Kidney tubule cell (primary cell): Measurements from ENCODE around the gene C2.
"Not testable (repeated sequence)": the region's sequence is repeated elsewhere in the genome, so short reads cannot be mapped to it uniquely, and the experiment has no call there.

ENCODE experiments used
- DNase-seq: peaks from one replicate; pipeline ENCODE4 v3.0.0-alpha.2; 2018; ENCODE audit warnings: low spot score

C2 gene

DNA sequence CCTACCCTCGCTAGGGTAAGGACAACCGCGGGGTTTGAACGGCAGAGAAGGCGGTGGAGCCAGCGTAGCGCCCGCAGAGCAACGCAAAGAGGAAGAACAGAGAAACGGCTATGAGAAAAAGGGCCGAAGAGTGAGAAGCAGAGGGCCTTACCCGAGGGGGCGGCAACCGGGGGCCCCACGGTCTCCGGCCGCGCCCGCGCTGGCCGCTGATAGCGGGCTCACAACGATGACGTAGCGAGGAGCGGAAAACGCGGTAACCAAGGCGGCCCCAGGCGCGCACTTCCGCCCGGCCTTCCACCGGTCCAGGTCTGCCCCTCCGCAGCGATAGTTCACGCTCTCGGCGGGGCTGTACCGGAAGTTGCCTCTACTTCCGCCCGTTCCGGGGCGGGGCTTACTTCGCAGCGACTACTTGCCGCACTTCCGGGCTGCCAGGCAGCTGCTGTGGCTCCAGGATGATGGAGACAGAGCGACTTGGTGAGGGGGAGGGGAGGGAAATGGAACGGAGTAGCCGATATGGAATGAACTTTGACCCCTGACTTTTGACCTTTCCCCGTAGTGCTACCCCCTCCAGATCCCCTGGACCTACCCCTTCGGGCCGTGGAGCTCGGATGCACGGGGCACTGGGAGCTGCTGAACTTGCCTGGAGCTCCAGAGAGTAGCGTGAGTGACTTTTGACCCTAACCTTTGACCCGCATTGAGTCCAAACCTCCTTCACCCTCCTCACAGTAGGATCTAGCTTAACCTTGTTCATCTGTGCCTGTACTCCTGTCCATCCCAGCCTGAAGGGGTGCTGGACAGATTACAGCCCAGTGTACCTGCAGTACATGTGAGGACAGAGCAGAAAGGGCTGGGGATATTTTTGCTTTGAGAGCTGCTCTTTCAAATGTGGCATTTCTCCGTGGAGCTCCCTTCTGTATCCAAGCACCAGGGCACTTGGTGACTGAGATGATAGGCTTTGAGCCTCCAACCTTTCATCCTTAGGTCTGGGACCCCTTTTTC lies 31.5 kb downstream of the C2 start, which contains the start of the genes NELFE and SKIC2:
NELFE (minus strand) TSS at position 231 of the 999 bp plus-strand sequence. CDS start 525 bp downstream, outside the sequence.
SKIC2 (plus strand) TSS at position 435 of the 999 bp plus-strand sequence; CDS start at position 453, 18 bp downstream.
- peak; percentile 99 for DNase-seq

DNA sequence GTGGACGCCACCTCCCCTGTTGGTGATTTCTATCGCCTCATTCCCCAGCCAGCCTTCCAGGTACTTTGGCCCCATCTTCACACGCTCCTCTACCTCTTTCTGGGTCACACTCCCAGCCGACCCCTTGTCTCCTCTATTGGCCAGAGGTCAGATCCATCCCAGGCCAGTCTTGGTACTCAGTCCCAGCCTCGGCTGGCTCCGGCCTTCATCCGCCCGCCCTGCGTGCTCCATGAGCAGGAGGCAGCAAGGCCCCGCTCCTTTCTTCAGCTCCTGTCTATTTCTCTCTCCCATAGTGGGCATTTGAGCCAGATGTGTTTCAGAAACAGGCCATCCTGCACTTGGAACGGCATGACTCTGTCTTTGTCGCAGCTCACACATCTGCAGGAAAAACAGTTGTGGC lies 34.1 kb downstream of the C2 start:
- DNase-seq, result no peak

DNA sequence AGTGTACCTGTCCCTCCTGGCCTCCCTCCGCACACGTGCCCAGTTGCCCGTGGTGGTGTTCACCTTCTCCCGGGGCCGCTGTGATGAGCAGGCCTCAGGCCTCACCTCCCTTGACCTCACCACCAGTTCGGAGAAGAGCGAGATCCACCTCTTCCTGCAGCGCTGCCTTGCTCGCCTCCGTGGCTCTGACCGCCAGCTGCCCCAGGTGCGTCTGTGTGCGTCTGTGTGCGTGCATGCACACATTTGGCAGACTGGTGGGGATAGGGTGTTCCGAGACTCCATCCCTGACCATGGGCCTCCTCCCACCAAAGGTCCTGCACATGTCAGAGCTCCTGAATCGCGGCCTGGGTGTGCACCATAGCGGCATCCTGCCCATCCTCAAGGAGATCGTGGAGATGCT lies 36.4 kb downstream of the C2 start:
- no peak for DNase-seq

DNA sequence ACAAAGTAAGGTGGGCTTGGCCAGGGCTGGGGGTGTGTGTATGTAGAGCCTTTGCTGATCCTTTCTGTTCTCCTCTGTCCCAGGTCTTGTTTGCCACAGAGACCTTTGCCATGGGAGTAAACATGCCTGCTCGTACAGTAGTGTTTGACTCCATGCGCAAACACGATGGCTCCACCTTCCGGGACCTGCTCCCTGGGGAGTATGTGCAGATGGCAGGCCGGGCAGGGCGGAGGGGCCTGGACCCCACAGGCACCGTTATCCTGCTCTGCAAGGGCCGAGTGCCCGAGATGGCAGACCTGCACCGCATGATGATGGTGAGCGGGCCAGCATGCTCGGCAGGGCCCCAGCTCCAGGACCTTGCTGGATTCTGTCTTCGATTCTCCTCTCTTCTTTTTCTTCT lies 38.2 kb downstream of the C2 start:
- DNase-seq, result no peak

DNA sequence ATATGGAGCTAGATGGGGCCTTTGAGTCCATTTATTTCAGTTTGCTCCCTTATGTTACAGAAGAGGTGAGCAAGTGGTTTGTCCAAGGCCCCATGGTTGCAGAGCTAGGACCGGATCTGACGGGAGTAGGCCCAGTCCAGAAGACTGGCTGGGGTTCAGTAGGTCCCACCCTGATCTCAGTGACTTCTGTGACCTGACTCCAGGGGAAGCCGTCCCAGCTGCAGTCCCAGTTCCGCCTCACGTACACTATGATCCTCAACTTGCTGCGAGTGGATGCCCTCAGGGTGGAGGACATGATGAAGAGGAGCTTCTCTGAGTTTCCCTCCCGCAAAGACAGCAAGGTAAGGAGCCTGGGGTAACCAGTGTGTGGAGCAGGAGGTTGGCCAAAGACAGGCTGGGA lies 39.0 kb downstream of the C2 start:
- no peak for DNase-seq

DNA sequence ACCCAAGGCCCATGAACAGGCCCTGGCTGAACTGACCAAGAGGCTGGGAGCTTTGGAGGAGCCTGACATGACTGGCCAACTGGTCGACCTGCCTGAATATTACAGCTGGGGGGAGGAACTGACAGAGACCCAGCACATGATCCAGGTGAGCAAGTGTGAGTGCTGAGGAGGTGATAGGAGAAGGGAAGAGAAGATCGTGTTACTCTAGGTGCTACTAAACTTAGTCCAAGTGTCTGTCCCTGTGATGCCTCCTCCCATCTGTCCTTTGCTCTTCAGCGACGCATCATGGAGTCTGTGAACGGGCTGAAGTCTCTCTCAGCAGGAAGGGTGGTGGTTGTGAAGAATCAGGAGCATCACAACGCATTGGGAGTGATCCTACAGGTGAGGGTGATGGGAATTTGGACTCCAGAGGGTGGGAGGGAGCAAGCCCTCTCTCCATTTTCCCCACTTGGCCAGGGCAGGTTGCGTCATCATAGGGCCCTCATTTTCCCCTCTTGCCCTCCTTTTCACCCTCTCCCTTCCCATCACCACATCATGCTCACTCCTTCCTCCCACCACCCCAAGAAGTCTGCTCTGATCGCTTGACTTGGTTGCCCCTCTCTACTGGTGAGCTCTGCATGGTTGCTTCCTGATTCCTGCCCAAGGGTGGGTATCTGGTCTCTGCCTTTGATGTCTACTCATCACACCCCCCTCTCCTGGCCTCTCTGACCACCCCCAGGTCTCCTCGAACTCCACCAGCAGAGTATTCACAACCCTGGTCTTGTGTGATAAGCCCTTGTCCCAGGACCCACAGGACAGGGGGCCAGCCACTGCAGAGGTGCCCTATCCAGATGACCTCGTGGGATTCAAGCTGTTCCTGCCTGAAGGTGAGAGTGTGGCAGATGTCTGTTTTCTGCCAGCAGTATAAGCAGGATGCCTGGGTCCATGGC lies 39.7 kb downstream of the C2 start:
- no peak for DNase-seq

DNA sequence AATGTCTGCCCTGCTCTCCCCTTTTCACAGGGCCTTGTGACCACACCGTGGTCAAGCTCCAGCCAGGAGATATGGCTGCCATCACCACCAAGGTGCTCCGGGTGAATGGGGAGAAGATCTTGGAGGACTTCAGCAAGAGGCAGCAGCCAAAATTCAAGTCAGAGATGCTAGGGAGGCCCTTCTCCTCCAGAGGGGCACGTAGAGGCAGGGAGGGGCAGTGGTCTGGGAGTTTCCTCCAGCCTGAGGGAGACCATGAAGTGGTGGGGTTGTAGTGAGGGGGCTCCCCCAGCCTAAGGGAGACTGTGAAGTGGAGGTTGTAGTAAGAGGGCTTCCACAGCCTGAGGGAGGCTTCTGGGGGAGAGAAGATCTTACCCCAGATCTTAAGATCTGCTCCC lies 40.4 kb downstream of the C2 start:
- no peak for DNase-seq

DNA sequence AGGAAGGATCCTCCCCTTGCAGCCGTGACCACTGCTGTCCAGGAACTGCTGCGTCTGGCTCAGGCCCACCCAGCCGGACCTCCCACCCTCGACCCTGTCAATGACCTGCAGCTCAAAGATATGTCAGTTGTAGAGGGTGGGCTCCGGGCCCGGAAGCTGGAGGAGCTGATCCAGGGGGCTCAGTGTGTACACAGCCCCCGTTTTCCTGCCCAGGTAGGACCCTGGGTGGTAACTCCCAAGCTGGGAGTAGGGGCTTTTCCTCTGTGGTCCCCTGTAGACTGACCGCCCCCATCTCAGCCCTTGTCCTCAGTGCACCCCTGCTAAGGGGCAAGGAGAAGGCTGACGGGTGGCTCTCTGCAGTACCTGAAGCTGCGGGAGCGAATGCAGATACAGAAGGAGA lies 40.8 kb downstream of the C2 start:
- DNase-seq, result no peak

DNA sequence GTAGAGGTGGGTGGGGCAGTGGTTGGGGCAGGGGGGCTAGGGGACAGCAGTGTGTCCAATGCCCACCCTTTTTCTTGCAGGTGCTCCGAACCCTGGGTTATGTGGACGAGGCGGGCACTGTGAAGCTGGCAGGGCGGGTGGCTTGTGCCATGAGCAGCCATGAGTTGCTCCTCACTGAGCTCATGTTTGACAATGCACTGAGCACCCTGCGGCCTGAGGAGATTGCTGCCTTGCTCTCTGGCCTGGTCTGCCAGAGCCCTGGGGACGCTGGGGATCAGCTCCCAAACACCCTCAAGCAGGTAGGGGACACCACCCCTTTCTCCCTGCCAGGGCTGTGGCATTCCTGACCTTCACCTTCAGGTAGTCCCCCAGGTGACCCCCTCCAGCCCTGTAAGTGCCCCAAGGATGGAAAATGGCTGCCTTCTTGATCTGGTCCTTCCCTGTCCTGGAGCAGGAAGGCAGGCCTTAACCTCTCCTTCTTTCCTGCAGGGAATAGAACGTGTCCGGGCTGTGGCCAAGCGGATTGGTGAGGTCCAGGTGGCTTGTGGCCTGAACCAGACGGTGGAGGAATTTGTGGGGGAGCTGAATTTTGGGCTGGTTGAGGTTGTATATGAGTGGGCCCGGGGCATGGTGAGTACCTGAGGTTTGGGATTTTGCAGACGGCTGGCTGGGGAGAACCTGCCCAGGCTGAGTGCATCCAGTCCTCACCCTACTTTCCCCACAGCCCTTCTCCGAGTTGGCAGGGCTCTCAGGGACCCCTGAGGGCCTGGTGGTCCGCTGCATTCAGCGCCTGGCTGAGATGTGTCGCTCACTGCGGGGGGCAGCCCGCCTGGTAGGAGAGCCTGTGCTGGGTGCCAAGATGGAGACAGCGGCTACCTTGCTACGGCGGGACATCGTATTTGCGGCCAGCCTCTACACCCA lies 41.5 kb downstream of the C2 start:
- no peak for DNase-seq

DNA sequence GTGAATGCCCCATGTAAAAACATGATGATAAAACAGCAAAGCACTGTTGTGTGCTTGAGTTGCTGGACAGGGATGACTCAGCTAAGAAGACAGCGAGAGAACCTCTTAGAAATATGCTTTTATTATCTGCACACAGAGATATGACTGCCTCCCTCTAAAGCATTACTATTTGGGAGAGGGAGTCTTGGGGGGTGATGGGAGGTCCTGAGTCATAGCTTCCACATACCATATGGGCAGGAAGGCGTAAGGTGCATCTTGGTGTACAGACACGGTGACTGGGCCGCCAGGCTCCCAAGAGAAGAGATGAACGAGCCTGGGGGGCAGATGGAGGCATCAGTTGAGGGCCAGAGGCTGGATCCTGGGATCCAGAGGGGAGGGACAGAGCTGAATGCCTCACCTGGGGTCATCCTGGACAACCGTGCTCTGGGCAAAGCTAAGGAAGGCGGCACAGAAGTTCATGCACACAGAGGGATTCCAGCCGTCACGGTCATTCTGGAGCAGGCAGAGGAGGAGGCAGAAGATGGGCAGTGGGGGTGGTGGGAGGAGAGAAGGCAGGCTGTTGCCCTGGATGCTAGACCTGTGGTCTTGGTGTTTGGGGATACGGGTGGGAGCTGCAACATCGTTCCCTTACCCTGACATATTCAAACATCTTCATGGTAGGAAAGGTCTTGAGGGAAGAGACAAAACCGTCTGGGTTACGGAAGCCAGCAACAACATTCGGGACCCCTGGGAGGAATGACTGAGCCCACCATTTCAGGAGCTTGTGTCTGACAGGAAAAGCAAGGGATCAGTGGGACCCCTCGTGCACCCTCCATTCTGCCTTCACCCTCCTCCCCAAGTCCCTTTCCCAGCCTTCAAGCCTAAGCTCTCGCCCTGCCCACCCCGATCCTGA lies 42.4 kb downstream of the C2 start:
- peak; percentile 51 for DNase-seq

DNA sequence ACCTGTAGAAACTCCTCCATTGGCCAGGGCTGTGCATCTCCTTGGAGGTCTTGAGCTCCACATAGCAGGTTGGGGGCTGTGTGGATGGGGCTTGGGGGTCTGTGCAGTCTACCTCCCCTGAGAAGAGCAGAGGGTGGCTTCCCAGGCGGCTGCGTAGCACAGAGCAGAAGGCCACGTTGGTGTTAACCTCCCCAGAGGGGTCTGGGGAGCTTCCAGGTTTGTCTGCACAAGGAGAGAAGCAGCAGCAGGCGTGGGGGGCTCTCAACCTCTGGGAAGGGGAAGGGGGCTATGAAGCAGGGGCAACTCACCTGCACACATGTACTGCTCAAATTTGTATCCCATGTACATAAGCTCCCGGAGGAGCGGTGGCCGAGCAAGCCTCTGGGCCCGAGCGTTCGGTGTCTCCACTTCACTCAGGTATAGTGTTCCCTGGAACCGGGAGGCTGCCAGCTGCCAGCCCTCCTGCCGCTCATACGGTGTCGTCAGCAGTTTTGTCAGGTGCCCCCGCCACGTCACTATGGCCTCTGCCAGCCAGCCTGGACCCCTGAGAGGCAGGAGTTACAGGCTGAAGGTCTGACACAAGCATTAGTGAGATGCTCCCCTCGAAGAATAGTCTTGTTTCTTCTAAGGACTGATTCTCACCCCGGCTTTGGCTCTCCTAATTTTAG lies 43.2 kb downstream of the C2 start:
- DNase-seq, result peak; percentile 20

DNA sequence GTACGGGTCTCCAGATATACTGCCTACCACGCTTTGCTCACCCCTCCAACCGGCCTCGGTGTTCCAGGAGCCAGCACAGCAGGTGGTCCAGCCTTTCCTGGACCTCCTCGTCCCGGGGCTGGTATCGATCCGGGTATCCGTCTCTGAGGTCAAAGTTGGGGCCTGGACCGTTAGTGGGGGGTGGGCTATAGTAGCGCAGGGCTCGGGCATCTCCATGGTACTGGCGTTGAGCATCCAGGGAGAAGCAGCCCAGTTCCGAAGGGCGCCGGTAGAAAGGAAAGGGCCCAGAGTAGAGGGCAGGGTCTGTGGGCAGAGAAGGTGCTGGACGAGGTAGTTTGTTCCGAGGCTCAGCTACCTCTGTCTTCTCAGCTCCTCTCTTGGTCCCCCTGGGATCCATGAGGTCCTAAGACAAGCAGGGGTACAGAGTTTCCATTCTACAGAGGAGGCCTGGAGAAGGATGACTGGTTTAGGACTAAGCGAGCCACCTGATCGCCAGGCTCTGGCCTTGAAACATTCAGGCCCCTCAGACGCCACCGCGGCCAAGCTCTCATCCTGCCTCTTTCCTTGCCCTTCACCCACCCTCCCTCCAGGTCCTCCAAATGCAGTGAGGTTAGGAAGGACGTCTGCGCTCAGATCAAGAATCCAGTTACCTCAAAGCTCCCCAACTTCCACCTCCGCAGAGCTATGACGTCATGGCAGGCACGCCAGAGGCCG lies 43.9 kb downstream of the C2 start:
- DNase-seq, result no peak

DNA sequence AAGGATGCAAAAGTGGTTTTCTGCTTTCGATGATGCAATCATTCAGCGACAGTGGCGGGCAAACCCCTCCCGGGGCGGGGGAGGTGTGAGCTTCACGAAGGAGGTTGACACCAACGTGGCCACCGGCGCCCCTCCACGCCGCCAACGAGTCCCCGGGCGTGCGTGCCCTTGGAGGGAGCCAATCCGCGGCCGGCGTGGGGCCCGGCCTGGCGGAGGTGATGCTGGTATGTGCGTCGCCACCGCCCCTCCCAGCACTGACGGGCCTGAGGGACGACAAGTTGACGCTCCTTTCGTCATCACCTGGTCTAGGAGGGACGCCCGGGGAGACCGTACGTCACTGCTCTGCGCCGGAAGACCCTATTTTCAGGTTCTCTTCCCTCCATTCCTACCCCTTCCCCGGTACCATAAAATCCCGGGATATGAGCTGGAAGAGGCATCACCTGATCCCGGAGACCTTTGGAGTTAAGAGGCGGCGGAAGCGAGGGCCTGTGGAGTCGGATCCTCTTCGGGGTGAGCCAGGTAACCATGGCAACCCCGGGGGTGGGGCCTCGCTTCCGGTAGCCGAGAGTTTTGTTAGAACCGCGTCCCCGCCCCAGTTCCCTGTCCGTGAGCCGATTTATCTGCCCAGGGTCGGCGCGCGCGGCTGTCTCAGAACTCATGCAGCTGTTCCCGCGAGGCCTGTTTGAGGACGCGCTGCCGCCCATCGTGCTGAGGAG lies 44.6 kb downstream of the C2 start, which contains the start of gene DXO:
DXO (minus strand) TSS at position 146 of the 716 bp plus-strand sequence. CDS start 463 bp downstream, outside the sequence.
- DNase-seq, result peak; percentile 98

DNA sequence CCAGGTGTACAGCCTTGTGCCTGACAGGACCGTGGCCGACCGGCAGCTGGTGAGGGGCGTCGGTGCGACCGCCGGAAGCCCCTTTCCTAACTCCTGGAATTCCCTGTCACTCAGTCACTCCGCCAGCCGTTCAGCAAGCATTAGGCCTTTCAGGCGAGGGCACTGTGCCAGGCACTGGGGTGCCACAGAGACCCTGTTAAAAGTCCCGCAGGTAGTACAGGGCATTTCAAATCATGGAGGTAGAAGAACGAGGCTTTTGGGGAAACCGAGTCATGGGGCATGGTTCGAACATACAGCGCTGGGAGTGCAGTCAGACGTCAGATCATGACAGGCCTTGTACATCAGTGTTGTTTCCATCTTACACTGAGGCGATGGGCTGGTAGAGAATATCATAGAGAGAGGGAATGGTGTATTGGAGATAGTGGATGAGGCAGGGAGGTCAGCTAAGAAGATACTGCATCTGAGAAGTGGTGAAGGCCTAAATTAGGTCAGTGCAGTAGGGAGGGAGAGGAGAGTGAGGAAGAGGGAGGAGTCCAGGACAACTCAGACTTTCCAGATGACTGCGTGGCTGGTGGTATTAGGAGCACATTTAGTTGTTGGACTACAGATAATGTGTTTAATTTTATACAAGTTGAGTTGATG lies 45.3 kb downstream of the C2 start:
- DNase-seq, result peak; percentile 42

DNA sequence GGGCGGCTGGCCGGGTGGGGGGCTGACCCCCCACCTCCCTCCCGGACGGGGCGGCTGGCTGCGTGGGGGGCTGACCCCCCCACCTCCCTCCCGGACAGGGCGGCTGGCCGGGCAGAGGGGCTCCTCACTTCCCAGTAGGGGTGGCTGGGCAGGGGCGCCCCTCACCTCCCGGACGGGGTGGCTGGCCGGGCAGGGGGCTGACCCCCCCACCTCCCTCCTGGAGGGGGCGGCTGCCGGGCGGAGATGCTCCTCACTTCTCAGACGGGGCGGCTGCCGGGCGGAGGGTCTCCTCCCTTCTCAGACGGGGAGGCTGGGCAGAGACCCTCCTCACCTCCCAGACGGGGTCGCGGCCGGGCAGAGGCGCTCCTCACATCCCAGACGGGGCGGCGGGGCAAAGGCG lies 48.5 kb downstream of the C2 start:
- not testable (repeated sequence) for DNase-seq

DNA sequence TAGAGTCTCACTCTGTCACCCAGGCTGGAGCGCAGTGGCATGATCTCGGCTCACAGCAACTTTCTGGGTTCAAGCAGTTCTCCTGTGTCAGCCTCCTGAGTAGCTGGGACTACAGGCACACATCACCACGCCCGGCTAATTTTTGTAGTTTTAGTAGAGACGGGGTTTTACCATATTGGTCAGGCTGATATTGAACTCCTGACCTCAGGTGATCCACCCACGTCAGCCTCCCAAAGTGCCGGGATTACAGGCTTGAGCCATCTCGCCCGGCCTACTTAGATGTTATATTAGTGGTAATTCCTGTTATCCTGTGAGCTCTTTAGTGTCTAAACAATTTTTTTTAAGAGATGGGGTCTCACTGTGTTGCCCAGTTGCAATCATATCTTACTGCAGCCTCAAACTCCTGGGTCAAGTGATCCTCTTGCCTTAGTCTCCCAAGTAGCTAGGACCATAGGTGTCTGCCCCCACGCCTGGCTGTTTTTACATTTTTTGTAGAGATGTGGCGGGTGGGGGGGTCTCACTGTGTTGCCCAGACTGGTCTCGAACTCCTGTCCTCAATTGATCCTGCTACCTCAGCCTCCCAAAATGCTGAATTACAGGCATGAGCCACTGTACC lies 50.4 kb downstream of the C2 start:
- no peak for DNase-seq

DNA sequence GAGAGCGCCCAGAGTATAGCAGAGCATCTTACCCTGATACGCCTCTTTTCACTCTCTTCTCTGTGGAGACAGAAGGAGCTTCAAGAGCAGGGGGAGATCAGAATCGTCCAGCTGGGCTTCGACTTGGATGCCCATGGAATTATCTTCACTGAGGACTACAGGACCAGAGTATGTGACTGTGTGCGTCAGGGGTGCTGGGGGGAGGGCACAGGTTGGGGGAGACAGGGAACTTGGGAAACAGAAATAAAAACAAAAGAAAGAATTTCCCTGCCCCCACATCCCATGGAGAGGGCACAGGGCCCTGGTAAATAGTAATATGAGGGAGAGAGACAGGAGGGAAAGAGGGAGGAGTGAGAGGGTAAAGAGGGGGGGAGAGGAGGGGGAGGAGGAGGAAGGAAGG lies 51.3 kb downstream of the C2 start:
- DNase-seq, result no peak
